Body of pancreas (tissue), 4 donors: ENCODE results near the gene DGKA. TPM values are rescaled to one million over a fixed set of nuclear protein-coding genes. Genes with fewer than 3 reads are reported as not detected.

Source experiments
- ATAC-seq: fragments of 150-250 bp; one replicate; pipeline ENCODE4 v1.9.1; 2016
- DNase-seq, 4 donors: peaks; one replicate each; pipeline ENCODE4 v3.0.0-alpha.2; 2019
- H3K27ac ChIP-seq, 4 donors: fragments of 200-600 bp; sonication (generic); 1 replicate in 3 of 4; 2 replicates in 1 of 4; pipeline versions ENCODE4 v1.5.1 to v1.6.1; 2016 to 2019; ENCODE audit warnings: mild to moderate bottlenecking in 1 of 4, mixed read lengths in 1 of 4, moderate library complexity in 1 of 4
- H3K27me3 ChIP-seq, 2 donors: fragments of 200-600 bp; sonication (generic); one replicate each; pipeline ENCODE4 v1.6.0; 2016; ENCODE audit warnings: mild to moderate bottlenecking in 1 of 2
- H3K36me3 ChIP-seq, 2 donors: fragments of 200-600 bp; sonication (generic); replicated peaks in 1 of 2; 2 replicates each; pipeline ENCODE4 v1.5.1; 2016; ENCODE audit warnings: low read depth in 2 of 2; ENCODE audit not compliant: insufficient read depth in 1 of 2
- H3K4me1 ChIP-seq: fragments of 200-600 bp; sonication (generic); one replicate; pipeline ENCODE4 v1.6.0; 2016
- H3K4me3 ChIP-seq, 2 donors: fragments of 200-600 bp; sonication (generic); 1 replicate in 1 of 2; 2 replicates in 1 of 2; pipeline ENCODE4 v1.5.1; 2016 to 2019
- H3K9me3 ChIP-seq, 3 donors: fragments of 200-600 bp; sonication (generic); 1 replicate in 2 of 3; 2 replicates in 1 of 3; pipeline ENCODE4 v1.5.1; 2016
- CTCF ChIP-seq, 7 experiments: fragments of 450-650 bp in 4 of 7; fragments of 200-600 bp in 3 of 7; sonication (generic) in 3 of 7; IDR thresholded peaks; one replicate each; pipeline ENCODE4 v1.5.1; 2016 to 2019; ENCODE audit warnings: antibody characterized with exemption in 7 of 7
- POLR2A ChIP-seq, 3 donors: fragments of 450-650 bp; IDR thresholded peaks; one replicate each; pipeline ENCODE4 v1.6.1; 2016; ENCODE audit warnings: antibody characterized with exemption in 3 of 3, mild to moderate bottlenecking in 2 of 3
- WGBS, 2 donors: methylation state at CpG; one replicate each; pipeline ENCODE4 v1.1.5; 2017; 5-methylcytosine and 5-hydroxymethylcytosine counted together
- intact Hi-C: fragments of 100-400 bp; cut with DNase I; formaldehyde crosslinking; loops from one replicate; pipeline ENCODE4 v1.15.1; 2023
- total RNA-seq, 2 donors: library from RNA; depleted of rRNA; stranded (reverse); fragments of >200 nt; gene quantifications; one replicate each; pipeline ENCODE4 v1.1.0, GENCODE V29; 2016

Gene DGKA
- total RNA-seq, 2 donors from 2014 or later: 33.3 to 128 TPM

GRCh38 chr12:55925870-55926737 is 4.9 kb upstream of the DGKA start:
- TF ChIP-seq CTCF (IDR thresholded peaks at IDR 0.05): no peak
- no peak for TF ChIP-seq POLR2A (IDR thresholded peaks at IDR 0.05)
- H3K4me3 ChIP-seq: peak overlapping the region; percentile 75 to 85
- peaks cover 0 to 3% of the 10 kb centered on the region in 2 donors for H3K36me3 ChIP-seq
- intact Hi-C loops: no loop called here
- 6 to 8% methylated on average over 10 of the region's 10 CpGs for WGBS, 2 donors
- no peaks in the 10 kb centered on the region for H3K9me3 ChIP-seq
- peak overlapping the region in 3 of 4 donors; percentile 94 to 97 (median 96) for H3K27ac ChIP-seq
- no peak for DNase-seq
- no peak for ATAC-seq
- peaks cover 37% of the 10 kb centered on the region for H3K4me1 ChIP-seq
- H3K27me3 ChIP-seq: no peaks in the 10 kb centered on the region

GRCh38 chr12:55926738-55927587 is 4.0 kb upstream of the DGKA start:
- Histone ChIP-seq H3K4me3 (peak overlapping the region; percentile 75 to 85), H3K36me3 (peaks cover 0 to 3% of the 10 kb centered on the region in 2 donors), H3K27me3 (no peaks in the 10 kb centered on the region), H3K9me3 (no peaks in the 10 kb centered on the region), H3K4me1 (peaks cover 42% of the 10 kb centered on the region), H3K27ac (peak overlapping the region; percentile 94 to 97 (median 95))
- DNase-seq (peak; percentile 85 to 90 (median 88)), ATAC-seq (peak; percentile 80)
- intact Hi-C loops: no loop called here
- WGBS, 2 donors: 0% methylated on average over 21 to 42 of the region's 42 CpGs
- TF ChIP-seq POLR2A (IDR thresholded peaks at IDR 0.05) (peak in 2 of 3 donors; percentile 24), CTCF (IDR thresholded peaks at IDR 0.05) (peak; percentile 40 to 79 (median 43))

- intact Hi-C loops: no loop called here
- Histone ChIP-seq H3K9me3 (no peaks in the 10 kb centered on the region), H3K27me3 (no peaks in the 10 kb centered on the region), H3K27ac (peak within 1 kb of the TSS; percentile 94 to 97 (median 95)), H3K4me1 (peaks cover 47% of the 10 kb centered on the region), H3K4me3 (peak within 1 kb of the TSS; percentile 75 to 85), H3K36me3 (no peaks in the 10 kb centered on the region)
- ATAC-seq (peak; percentile 67), DNase-seq (peak; percentile 91 to 95 (median 92))
- 3 to 4% methylated on average over 14 to 49 of the region's 49 CpGs for WGBS, 2 donors
- no peak for TF ChIP-seq CTCF (IDR thresholded peaks at IDR 0.05)
- peak; percentile 48 to 81 (median 79) for TF ChIP-seq POLR2A (IDR thresholded peaks at IDR 0.05)
Measured at GRCh38 chr12:55927588-55928502, 3.1 kb upstream of the DGKA start, which contains the start of gene PYM1. Gene PYM1 (minus strand): TSS chr12:55927894. CDS start chr12:55927761, 133 bp downstream.

GRCh38 chr12:55929306-55929791 is 1.6 kb upstream of the DGKA start:
- peak in 2 of 4 donors; percentile 11 to 22 for DNase-seq
- H3K27me3 ChIP-seq: no peaks in the 10 kb centered on the region
- TF ChIP-seq POLR2A (IDR thresholded peaks at IDR 0.05) (no peak), CTCF (IDR thresholded peaks at IDR 0.05) (no peak)
- 53 to 72% methylated on average over 8 of the region's 8 CpGs for WGBS, 2 donors
- no peaks in the 10 kb centered on the region for H3K9me3 ChIP-seq
- H3K36me3 ChIP-seq: no peaks in the 10 kb centered on the region
- intact Hi-C loops: no loop called here
- H3K4me3 ChIP-seq: no peak overlapping the region
- no peak for ATAC-seq
- H3K4me1 ChIP-seq: peaks cover 58% of the 10 kb centered on the region
- H3K27ac ChIP-seq: peak overlapping the region in 2 of 4 donors; percentile 67 to 97
